ENCODE data around the gene TMEM139.

TMEM139 gene

DNA sequence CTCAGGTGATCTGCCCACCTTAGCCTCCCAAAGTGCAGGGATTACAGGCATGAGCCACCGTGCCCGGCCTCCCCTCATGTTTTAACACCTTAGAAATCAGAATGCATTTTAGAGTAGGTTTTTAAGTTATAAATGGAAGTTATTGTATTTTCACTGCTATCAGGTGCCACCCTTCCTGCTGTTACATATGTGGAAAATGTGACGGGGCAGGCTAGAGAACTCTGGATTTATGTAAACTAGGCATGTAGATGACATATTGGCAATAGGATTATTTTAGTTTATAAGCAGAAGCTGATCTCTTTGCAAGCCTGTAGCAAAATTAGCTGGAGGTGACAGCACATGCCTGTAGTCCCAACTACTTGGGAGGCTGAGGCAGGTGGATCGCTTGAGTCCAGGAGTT is 5.5 kb downstream of the TMEM139 start:
- no peak for DNase-seq

DNA sequence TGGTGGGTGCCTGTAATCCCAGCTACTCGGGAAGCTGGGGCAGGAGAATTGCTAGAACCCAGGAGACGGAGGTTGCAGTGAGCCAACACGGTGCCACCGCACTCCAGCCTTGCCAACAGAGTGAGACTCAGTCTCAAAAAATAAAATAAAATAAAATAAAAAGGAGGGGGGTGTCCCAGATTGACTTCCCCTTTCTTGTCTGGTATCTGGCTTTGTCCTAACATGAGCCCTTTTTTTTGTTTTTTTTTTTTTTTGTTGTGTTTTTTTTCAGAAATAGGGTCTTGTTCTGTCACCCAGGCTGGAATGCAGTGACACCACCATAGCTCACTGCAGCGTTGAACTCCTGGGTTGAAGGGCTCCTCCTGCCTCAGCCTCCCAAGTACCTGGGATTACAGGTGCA is 8.1 kb downstream of the TMEM139 start:
- DNase-seq: no peak

DNA sequence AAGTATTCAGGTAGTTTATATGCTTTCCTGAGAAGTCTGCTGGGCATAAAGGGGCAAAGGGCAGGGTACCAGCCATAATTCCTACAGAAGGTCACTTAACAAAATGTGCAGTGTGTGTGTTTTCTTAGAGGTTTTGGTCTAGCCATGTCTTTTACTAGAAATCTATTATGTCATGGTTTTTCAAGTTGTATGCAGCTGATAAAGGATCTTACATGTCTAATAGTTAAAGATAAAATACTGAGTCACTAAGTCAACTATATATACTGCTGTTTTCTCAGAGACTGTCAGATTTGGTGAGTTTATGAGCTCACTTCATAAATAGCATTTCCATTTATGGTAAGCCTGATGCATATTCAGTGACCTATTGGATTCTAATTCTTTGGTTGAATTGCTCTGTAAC is 11.1 kb downstream of the TMEM139 start:
- no peak for DNase-seq

DNA sequence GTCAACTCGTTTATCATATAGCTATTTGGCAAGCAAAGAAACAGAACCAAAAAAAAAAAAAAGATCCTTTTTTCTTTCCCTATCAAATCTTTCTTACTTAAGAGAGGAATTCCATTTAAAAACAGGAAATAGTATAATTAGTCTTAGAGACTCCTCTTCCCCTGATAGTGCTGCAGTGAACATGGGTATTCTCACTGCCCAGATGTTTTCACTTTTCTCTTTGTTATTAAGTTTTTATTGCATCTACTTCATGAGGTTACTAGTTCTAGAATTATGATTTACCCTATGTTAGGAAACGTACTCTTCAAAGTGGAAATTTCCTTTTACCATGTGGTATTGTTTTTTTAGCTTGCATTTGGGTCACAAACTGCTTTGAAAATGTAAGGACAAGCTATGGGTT is 11.9 kb downstream of the TMEM139 start:
- DNase-seq: no peak

DNA sequence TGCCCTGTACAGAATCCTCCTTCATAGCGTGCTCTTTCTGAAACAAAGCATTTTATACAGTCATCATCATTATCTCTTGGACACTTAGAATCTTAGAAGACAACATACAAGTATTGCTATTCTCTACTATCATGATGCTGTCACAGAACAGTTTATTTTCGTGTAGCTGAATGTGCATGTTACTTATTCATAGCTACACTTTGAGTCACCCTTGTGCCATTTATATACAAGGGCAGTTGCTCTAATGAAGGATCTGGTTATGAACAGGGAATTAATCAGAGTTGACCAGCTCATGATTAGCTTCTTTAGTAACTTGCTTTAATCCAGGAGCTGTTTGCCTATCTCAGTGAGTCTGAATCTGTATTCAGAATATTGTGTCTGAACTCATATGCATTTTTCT is 14.6 kb downstream of the TMEM139 start:
- DNase-seq: no peak

DNA sequence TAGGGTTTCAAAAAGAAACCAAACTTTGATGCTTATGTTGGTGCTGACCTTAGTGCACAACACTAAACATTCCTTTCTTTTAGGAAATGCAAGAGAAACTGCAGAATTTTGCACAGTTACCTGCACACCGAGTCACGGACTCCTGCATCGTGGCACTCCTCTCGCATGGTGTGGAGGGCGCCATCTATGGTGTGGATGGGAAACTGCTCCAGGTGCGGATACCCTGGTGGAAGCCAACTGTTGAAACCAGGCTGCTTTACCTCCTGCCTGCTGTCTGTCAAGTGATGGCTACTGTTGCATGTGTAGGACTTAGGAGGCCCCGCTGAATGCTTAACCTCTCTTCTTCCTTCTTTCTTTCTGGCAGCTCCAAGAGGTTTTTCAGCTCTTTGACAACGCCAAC is 15.1 kb downstream of the TMEM139 start:
- DNase-seq: peak; percentile 57

DNA sequence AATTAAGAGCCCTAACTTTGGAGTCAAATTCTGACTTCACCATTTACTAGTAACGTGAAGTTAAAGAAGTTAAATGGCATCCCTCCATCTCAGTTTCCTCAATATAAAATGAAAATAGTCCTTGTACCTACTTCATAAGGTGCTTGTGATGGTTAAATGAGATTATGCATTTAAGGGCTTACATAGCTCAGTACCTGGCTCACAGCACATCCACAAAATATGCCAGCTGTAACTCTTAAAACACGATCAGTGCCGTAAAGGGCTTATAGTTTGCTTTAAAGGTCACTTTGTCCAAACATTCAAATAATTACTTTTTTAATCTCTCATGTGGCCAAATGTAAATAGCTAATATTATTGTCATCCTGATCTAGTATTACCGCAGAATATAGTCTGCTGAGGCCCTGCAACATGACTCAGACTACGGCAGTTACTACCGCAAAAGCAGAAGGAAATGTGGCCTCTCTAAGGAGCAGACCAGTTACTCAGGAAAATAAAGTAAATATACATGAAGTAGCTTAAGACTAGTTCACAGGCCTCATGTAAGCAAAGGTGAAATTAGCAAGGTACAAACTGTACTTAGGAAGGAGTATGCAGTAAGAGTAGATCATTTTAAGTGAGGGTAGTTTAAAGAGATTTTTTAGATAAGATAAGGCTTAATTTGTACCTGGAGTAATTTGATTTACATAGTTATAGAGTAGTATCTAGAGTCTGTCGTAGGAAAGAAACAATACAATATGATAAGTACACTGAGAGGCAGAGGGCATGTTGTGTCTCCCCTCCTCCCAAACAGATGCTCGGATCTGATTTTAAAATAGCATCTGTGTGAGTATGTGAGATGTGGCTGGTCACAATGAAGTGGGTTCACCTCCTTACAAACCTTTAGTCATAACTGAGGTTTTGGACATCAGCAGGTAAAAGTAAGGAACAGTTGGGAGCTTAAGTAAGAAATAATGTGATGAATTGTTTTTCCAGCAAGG is 16.5 kb downstream of the TMEM139 start:
- DNase-seq: no peak

DNA sequence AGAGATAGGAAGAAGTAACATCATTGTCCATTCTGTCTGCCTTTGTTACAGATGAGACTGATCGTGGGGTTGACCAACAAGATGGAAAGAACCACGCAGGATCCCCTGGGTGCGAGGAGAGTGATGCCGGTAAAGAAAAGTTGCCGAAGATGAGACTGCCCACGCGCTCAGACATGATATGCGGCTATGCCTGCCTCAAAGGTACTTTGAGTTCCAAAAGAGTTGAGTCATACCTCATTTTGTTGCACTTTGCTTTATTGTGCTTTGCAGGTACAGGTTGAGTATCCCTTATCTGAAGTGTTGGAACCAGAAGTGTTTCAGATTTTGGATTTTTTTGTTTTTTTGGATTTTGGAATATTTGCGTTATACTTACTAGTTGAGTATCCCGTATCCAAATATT is 19.0 kb downstream of the TMEM139 start:
- DNase-seq: no peak

DNA sequence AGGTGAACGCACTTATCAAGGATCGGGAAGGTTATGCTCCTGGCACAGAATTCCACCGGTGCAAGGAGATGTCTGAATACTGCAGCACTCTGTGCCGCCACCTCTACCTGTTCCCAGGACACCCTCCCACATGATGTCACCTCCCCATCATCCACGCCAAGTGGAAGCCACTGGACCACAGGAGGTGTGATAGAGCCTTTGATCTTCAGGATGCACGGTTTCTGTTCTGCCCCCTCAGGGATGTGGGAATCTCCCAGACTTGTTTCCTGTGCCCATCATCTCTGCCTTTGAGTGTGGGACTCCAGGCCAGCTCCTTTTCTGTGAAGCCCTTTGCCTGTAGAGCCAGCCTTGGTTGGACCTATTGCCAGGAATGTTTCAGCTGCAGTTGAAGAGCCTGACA is 20.2 kb downstream of the TMEM139 start:
- DNase-seq: no peak

DNA sequence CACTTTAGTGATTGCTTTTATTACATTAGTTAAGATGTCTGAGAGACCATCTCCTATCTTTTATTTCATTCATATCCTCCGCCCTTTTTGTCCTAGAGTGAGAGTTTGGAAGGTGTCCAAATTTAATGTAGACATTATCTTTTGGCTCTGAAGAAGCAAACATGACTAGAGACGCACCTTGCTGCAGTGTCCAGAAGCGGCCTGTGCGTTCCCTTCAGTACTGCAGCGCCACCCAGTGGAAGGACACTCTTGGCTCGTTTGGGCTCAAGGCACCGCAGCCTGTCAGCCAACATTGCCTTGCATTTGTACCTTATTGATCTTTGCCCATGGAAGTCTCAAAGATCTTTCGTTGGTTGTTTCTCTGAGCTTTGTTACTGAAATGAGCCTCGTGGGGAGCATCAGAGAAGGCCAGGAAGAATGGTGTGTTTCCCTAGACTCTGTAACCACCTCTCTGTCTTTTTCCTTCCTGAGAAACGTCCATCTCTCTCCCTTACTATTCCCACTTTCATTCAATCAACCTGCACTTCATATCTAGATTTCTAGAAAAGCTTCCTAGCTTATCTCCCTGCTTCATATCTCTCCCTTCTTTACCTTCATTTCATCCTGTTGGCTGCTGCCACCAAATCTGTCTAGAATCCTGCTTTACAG is 20.8 kb downstream of the TMEM139 start:
- DNase-seq: peak; percentile 72

DNA sequence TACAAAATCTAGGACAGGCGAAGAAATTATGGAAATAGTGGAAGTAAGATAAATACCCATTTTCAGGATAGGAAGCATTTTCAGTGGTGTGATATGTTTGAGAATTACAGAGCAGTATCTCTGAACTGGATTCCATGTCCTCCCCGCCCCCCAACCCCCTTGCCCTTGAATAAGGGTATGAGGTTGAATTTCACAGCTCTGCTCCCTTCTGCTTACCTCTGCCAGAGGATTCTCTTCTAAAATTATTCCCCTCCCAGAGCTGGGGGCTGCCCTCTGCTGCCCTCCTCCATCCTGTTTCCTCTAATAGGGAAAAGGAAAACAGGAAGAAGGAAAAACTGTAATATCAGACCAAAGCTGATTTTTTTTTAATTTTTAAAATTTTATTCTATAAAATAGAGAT is 23.9 kb downstream of the TMEM139 start:
- DNase-seq: no peak

DNA sequence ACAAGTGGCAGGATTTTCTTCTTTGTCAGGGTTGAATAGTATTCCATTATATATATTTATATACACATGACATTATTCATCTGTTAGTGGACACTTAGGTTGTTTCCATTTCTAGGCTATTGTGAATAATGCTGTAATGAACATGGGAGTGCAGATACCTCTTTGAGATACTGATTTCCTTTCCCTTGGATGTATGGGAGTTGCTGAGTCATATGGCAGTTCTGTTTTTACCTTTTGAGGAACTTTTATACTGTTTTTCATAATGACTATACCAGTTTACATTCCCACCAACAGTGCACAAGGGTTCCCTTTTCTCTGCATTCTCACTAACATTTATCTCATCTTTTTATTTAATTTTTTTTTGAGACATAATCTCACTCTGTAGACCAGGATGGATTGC is 29.4 kb downstream of the TMEM139 start:
- DNase-seq: no peak

DNA sequence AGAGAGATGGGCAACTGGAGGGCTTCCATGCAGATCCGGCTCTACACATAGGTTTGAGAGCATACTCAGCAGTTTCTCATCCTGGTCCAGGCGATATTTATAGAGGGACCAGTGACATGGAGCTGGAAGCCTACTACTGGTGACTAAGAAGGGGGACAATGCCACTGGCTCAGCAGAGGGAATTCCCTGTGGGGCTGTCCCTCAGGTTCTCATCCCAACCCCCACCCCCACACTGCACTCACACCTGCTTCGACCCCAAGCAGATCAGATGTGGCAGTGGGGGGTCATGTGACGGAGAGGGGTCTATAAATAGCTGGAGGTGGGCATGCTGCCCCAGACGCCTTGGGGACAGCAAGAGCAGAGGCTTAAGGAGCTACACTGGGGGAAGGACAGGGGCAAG is 31.0 kb downstream of the TMEM139 start, which contains the start of gene CLCN1:
CLCN1 (plus strand) TSS at position 336 of the 400 bp plus-strand sequence. CDS start 102 bp downstream, outside the sequence.
- DNase-seq: no peak

DNA sequence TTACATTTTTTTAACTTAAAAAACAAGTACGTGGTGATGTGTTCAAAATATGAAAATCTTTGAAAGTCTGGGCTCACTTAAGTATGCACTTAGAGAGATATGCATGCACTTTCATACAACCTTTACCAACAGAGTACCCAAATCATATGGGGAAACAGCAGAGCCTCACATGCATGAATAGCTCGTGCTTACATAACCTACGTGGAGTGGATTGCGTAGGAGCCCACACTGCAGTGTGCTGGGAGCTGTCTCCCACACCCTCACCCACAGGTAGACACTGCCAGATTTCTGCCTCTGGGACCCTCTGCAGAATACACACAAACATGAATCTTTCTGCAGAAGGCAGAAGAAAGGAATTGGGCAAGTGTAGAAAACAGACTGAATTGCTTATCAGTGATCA is 31.7 kb downstream of the TMEM139 start:
- no peak for DNase-seq

DNA sequence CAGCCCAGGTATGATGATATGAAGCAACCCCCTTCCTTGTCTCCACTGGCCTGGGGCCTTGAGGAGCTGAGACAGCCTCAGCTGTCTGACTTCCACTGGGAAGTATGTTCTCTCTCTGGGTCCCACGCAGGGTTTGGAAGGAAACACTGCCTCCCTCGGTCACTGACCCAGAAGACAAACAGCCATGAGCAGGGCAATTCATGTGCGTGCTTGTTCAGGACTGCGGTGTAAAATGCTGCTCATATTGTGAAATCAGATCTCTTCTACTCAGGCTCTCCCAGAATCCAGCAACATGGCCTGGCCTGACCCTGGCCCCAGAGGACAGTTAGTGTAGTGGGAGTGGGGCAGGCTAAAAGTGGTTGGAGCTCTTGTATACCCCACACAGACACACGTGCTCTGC is 33.9 kb downstream of the TMEM139 start:
- no peak for DNase-seq

DNA sequence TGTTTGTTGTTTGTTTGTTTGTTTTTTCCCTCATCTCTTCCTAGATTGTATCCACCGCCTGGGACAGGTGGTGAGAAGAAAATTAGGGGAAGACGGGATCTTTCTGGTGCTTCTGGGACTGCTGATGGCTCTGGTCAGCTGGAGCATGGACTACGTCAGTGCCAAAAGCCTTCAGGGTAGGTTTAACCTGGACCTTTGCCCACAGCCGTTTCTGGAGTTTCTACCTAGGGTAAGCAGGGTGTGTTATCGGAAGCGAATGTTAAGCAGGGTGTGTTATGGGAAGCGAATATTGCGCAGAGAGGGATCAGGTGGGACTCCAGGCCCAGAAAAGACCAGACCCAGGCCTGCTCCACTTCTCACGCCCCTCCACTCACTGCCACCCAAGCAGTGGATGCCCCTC is 35.9 kb downstream of the TMEM139 start:
- no peak for DNase-seq

DNA sequence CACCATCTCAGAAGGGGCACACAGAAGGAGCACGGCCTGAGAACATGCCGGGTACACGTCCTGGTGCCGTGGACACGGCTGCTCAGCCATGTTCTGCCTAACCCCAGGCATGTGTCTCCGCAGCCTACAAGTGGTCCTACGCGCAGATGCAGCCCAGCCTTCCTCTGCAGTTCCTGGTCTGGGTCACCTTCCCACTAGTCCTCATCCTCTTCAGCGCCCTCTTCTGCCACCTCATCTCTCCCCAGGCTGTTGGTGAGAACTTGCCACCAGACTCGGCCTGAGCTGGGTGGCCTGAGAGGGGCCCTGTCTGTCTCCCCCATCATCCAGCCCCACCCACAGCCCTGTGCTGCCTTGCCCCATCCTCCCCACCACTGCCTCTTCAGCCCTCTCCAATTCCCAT is 36.5 kb downstream of the TMEM139 start:
- DNase-seq: no peak

DNA sequence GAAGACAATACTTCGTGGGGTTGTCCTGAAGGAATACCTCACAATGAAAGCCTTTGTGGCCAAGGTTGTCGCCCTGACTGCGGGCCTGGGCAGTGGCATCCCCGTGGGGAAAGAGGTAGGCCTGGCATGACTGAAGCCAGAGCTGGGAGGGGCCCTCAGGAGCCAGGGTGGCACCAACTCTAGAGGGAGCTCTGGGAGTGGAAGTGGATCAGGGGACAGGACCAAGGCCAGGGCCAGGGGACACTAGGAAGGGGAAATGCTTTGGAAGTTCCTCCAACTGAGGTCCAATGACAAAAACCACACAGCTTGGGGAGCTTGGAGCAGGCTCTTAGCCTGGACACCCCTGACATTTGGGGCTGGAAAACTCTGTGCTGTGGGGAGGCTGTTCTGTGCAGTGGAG is 37.0 kb downstream of the TMEM139 start:
- DNase-seq: no peak

DNA sequence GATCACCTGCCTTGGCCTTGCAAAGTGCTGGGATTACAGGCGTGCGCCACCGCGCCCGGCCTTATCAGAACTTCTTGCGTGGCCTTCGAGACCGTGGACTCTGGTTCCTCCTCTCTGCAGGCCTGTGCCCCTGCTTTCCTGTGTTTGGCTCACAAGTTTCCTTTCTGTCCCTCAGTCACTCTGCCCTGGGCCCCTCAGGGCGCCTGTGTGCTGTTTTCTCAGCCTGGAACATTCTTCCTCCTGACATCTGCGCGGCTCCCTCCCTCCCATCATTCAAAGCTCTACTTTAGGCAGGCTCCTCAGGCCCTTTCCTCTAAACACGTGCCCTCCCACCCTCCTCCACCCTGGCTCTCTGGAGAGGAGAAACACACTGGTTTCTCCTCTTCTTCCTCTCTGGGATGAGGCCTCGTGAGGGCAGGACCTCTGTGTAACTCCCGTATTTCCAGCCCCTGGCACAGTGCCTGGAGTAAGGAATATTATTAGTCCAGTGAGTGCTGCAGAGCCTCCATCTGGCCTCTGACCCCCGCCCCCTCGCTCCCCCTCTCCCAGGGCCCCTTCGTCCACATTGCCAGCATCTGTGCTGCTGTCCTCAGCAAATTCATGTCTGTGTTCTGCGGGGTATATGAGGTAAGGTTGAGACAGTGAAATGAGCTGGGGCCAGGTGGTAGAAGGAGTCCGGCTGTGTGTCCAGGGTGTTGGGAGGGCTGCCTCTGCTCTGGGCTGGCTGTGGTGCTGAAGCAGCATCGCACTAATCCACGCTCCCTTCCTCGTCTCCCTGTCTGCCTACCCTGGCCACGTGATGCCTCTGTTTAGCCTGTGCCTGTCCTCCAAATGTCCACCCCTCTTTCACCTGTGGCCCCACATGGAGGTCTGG is 38.2 kb downstream of the TMEM139 start:
- no peak for DNase-seq

DNA sequence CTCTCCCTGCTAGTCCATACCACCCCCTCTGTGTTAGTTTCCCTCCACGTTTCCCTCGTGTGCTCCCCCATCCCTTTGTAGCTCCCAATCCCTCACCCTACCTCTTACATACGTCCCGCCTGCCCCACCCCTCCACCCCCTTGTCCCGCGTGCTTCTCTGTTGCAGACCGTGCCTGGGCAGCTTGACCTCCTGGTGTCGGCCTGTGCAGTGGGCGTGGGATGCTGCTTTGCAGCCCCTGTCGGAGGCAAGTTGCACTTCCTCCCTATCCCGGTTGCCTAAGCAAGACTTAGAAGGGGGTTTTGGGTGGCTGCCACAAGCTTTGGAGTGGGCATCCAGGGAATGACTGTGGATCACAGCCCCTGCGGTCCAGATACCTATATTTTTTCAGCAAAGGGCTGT is 38.9 kb downstream of the TMEM139 start:
- no peak for DNase-seq

DNA sequence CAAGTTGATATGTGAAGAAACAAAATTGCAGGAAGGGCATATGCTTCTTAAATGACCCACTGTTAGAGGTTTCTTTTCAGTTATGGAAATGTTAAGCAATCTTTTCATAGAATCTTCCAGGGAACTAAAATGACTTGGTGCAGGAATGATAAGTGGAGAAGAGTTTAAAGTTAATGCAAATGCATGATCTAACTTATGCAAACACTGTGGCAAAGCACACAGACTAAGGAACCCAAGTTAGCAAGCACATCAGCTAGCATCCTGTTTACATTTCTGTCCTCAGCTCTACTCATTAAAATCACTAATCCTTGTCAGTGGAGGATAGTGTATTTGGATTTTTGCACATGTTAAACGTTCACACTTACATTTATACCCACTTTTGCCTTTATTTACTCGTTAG is 40.5 kb downstream of the TMEM139 start:
- DNase-seq: no peak

DNA sequence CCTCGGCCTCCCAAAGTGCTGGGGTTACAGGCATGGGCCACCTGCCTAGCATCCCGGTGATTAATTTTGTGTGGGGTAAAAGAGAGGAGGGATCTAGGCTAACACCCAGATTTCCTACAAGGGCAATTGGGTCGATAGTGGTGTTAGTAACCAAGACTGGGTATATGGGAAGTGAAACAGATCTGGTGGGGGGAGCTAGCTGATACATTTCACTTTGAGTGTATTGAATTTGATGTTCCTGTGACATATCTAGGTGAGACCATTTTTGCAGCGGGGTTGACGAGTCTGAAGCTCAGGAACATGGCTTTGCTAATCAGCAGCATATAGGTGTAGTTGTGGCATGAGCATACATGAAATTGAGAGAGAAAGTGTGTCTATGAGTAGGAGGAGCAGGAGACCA is 43.1 kb downstream of the TMEM139 start:
- no peak for DNase-seq

DNA sequence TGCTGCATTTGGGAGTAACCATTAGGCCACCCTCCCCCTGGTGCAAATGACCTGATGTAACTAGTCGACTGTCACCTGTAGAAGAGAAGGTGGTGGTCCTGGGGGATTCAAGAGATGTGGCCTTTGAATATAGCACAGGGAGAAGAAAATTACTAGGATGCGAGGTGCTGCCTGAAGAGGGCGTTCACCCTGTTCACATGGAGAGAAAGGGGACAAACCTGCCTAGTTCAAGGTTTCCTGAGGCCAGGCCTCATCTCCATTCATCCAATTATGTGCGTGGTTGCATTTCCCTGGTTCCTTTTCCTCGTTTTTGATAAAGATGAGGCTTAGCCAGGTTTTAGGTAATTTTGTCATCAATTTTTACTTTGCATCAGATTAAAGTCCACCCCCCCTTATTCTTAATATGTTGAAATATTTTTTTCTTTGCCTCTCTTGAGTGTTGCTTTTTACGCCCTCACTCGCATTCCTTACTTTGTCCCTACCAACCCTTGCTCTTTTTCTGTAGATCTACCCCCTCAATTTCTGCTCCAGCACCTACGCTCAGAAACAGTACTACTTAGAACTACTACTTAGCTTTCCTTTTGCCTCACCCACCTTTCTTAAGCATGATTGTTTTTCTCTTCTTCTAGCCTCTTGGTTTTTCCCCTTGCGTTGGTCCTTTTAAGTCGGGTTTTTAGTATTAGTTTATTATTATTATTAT is 44.9 kb downstream of the TMEM139 start:
- no peak for DNase-seq

Measured in stimulated activated CD4-positive, alpha-beta T cell treated with anti-CD3 and anti-CD28 coated beads, Interleukin-12 subunit alpha, Interleukin-12 subunit beta, amount 100 ng/mL, for 4 hours (primary cell).